PC-9 (cell line): Measurements from ENCODE around the gene GRPEL2. TPM values are rescaled to one million over a fixed set of nuclear protein-coding genes. Genes with fewer than 3 reads are reported as not detected.

ENCODE experiments used
- BruUV-seq: library from RNA; stranded (reverse); fragments of 400-500 nt; replicated peaks from 2 replicates; lab custom pipeline; 2021; lab: Mats Ljungman, UMichigan
- CTCF ChIA-PET: fragments of 300-600 bp; sonication (Branson Sonifier 250); formaldehyde crosslinking; loops from one replicate; lab custom pipeline; 2022; ENCODE audit warnings: antibody characterized with exemption; lab: Charles Lee
- POLR2A ChIA-PET: fragments of 300-600 bp; sonication (Branson Sonifier 250); formaldehyde crosslinking; loops from one replicate; lab custom pipeline; 2022; ENCODE audit warnings: antibody characterized with exemption; ENCODE audit not compliant: unreplicated experiment; lab: Charles Lee
- DNase-seq, 2 experiments: peaks; one replicate each; pipeline versions ENCODE4 v3.0.0 to v3.0.0-alpha.2; 2015 to 2022; ENCODE audit warnings: mixed read lengths in 1 of 2
- H2AFZ ChIP-seq: fragments of 200-600 bp; sonication (generic); 2 replicates; pipeline ENCODE4 v1.8.1; 2017; ENCODE audit warnings: antibody characterized with exemption
- H3F3A ChIP-seq: fragments of 200-600 bp; sonication (generic); 2 replicates; pipeline ENCODE4 v1.8.1; 2017; ENCODE audit warnings: antibody characterized with exemption, mild to moderate bottlenecking, low read depth; ENCODE audit not compliant: insufficient read depth
- H3K27ac ChIP-seq: fragments of 200-600 bp; sonication (generic); 2 replicates; pipeline ENCODE4 v1.6.1; 2016; ENCODE audit warnings: mixed run types
- H3K27me3 ChIP-seq: fragments of 200-600 bp; sonication (generic); 2 replicates; pipeline ENCODE4 v1.6.1; 2016; ENCODE audit warnings: low read depth, mixed run types; ENCODE audit not compliant: insufficient read depth
- H3K36me3 ChIP-seq: fragments of 200-600 bp; sonication (generic); 2 replicates; pipeline ENCODE4 v1.6.1; 2016; ENCODE audit warnings: low read depth, mixed run types
- H3K4me1 ChIP-seq: fragments of 200-600 bp; sonication (generic); replicated peaks from 2 replicates; pipeline ENCODE4 v1.6.1; 2016; ENCODE audit warnings: mixed run types; ENCODE audit not compliant: insufficient read depth
- H3K4me2 ChIP-seq: fragments of 200-600 bp; sonication (generic); 2 replicates; pipeline ENCODE4 v1.6.1; 2017; ENCODE audit warnings: mixed run types
- H3K4me3 ChIP-seq: fragments of 200-600 bp; sonication (generic); 2 replicates; pipeline ENCODE4 v1.6.1; 2016; ENCODE audit warnings: mixed run types
- H3K79me2 ChIP-seq: fragments of 200-600 bp; sonication (generic); 2 replicates; pipeline ENCODE4 v1.6.1; 2017; ENCODE audit warnings: low read depth, mixed run types
- H3K9me2 ChIP-seq: fragments of 200-600 bp; sonication (generic); 2 replicates; pipeline ENCODE4 v1.8.1; 2017; ENCODE audit warnings: mild to moderate bottlenecking; ENCODE audit not compliant: insufficient read depth
- H3K9me3 ChIP-seq: fragments of 200-600 bp; sonication (generic); 2 replicates; pipeline ENCODE4 v1.8.1; 2016; ENCODE audit warnings: low read depth; ENCODE audit not compliant: insufficient read depth
- H4K20me1 ChIP-seq: fragments of 200-600 bp; sonication (generic); 2 replicates; pipeline ENCODE4 v1.8.1; 2017; ENCODE audit not compliant: insufficient read depth
- EZH2 ChIP-seq: fragments of 200-600 bp; sonication (generic); IDR thresholded peaks from 2 replicates; pipeline ENCODE4 v1.8.0; 2017; ENCODE audit warnings: antibody characterized with exemption, low read depth
- intact Hi-C: fragments of 100-400 bp; cut with micrococcal nuclease; formaldehyde crosslinking; loops from one replicate; pipeline ENCODE4 v1.10.0; 2022; ENCODE audit not compliant: unreplicated experiment
- total RNA-seq: library from RNA; stranded (reverse); gene quantifications from 2 replicates; pipeline ENCODE4 v1.2.3, GENCODE V29; 2021
- TF ChIP-seq, protein P1 (sequence below): fragments of 200-600 bp; sonication (generic); conservative IDR thresholded peaks from 2 replicates; pipeline ENCODE4 v1.6.1; 2017; ENCODE audit warnings: mixed run types, antibody characterized with exemption, mild to moderate bottlenecking, moderate library complexity

The GRPEL2 gene
- total RNA-seq, 1 experiment from 2014 or later: 32.4 TPM

DNA sequence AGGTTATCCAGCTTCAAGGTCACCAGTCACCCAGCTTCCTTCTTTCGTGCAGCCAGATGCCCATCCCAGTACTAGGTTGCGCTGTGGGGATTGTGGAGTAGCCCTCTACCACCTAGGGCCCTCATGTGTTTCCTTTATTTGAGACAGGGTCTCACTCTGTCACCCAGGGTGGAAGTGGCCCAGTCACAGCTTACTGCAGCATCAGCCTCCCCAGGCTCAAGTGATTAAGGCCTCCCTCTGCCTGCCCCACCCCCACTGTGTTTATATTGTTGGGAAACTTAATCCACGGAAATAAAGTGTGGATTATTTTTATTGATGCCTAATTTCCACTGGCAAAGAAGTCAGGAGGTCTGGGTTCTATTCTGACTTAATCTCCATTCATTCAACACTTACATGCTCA is 29.5 kb downstream of the GRPEL2 start:
- intact Hi-C loops: no loop called here
- H3K79me2 ChIP-seq: no peaks in the 10 kb centered on the region
- BruUV-seq: no TSS peak
- CTCF ChIA-PET: interaction anchor here (0.5 kb wide), 1 partner anchor 1120 kb away, joined by 3 read pairs; no protein-coding TSS in a partner anchor
- no peaks in the 10 kb centered on the region for H3K27me3 ChIP-seq
- H3K4me2 ChIP-seq: no peak overlapping the region
- H3K9me2 ChIP-seq: no peaks in the 10 kb centered on the region
- POLR2A ChIA-PET: interaction anchor here (0.6 to 0.7 kb wide), 2 partner anchors 17 to 446 kb away, joined by 5 to 9 read pairs; partner anchors contain the start of gene PCYOX1L
- H3K36me3 ChIP-seq: no peaks in the 10 kb centered on the region
- H3K9me3 ChIP-seq: no peaks in the 10 kb centered on the region
- no peak overlapping the region for H3K27ac ChIP-seq
- H3K4me3 ChIP-seq: no peak overlapping the region
- TF ChIP-seq, protein P1, sequence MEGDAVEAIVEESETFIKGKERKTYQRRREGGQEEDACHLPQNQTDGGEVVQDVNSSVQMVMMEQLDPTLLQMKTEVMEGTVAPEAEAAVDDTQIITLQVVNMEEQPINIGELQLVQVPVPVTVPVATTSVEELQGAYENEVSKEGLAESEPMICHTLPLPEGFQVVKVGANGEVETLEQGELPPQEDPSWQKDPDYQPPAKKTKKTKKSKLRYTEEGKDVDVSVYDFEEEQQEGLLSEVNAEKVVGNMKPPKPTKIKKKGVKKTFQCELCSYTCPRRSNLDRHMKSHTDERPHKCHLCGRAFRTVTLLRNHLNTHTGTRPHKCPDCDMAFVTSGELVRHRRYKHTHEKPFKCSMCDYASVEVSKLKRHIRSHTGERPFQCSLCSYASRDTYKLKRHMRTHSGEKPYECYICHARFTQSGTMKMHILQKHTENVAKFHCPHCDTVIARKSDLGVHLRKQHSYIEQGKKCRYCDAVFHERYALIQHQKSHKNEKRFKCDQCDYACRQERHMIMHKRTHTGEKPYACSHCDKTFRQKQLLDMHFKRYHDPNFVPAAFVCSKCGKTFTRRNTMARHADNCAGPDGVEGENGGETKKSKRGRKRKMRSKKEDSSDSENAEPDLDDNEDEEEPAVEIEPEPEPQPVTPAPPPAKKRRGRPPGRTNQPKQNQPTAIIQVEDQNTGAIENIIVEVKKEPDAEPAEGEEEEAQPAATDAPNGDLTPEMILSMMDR: no peak
- TF ChIP-seq EZH2: no peak
- H3F3A ChIP-seq: no peaks in the 10 kb centered on the region
- DNase-seq: no peak
- no peaks in the 10 kb centered on the region for H3K4me1 ChIP-seq
- H4K20me1 ChIP-seq: no peaks in the 10 kb centered on the region
- H2AFZ ChIP-seq: no peak overlapping the region

- no peaks in the 10 kb centered on the region for H3K4me1 ChIP-seq
- no peaks in the 10 kb centered on the region for H4K20me1 ChIP-seq
- no peaks in the 10 kb centered on the region for H3K36me3 ChIP-seq
- H3F3A ChIP-seq: no peaks in the 10 kb centered on the region
- ChIA-PET CTCF (interaction anchor here (0.7 kb wide), 1 partner anchor 54 kb away, joined by 3 read pairs; no protein-coding TSS in a partner anchor), POLR2A (interaction anchor here (0.7 kb wide), 1 partner anchor 446 kb away, joined by 9 read pairs; no protein-coding TSS in a partner anchor)
- H3K9me3 ChIP-seq: no peaks in the 10 kb centered on the region
- TF ChIP-seq, protein P1: no peak
- no peak for TF ChIP-seq EZH2
- no peak for DNase-seq
- H3K9me2 ChIP-seq: no peaks in the 10 kb centered on the region
- no peaks in the 10 kb centered on the region for H3K27me3 ChIP-seq
- H3K4me2 ChIP-seq: no peak overlapping the region
- no peak overlapping the region for H3K4me3 ChIP-seq
- no TSS peak for BruUV-seq
- H2AFZ ChIP-seq: no peak overlapping the region
- intact Hi-C loops: no loop called here
- no peaks in the 10 kb centered on the region for H3K79me2 ChIP-seq
- H3K27ac ChIP-seq: no peak overlapping the region
These were observed 30.1 kb downstream of the GRPEL2 start for GRCh38 chr5:149375434-149375833.

DNA sequence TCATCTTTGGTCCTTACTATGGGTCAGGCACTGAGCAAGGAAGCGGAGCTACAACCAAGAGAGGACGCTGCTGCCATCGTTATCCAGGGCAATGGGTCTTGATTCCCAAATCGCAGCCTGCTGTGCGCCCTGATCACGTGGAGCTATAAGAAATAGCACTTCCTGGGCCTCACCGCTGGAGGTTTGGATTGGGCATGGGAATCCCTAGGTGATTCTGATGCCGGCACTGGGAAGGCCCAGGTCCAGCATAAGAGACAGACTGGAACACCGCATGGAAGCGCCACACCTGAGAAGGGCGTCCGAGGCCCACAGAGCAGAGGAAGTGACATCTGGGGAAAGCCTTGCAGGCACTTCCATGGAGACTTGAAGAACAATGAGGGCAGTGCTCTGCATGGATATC is 30.8 kb downstream of the GRPEL2 start:
- H3K9me3 ChIP-seq: no peaks in the 10 kb centered on the region
- no peaks in the 10 kb centered on the region for H3K36me3 ChIP-seq
- no peak overlapping the region for H2AFZ ChIP-seq
- no peak overlapping the region for H3K27ac ChIP-seq
- no peak for TF ChIP-seq EZH2
- no peaks in the 10 kb centered on the region for H3K4me1 ChIP-seq
- no peak overlapping the region for H3K4me3 ChIP-seq
- H3K27me3 ChIP-seq: no peaks in the 10 kb centered on the region
- no peaks in the 10 kb centered on the region for H4K20me1 ChIP-seq
- no peaks in the 10 kb centered on the region for H3K9me2 ChIP-seq
- BruUV-seq: no TSS peak
- CTCF ChIA-PET: no interaction called here
- H3F3A ChIP-seq: no peaks in the 10 kb centered on the region
- no peak for DNase-seq
- intact Hi-C loops: no loop called here
- POLR2A ChIA-PET: no interaction called here
- no peak overlapping the region for H3K4me2 ChIP-seq
- no peaks in the 10 kb centered on the region for H3K79me2 ChIP-seq
